ENCODE data around the gene DAPK1.

Gene DAPK1

DNA sequence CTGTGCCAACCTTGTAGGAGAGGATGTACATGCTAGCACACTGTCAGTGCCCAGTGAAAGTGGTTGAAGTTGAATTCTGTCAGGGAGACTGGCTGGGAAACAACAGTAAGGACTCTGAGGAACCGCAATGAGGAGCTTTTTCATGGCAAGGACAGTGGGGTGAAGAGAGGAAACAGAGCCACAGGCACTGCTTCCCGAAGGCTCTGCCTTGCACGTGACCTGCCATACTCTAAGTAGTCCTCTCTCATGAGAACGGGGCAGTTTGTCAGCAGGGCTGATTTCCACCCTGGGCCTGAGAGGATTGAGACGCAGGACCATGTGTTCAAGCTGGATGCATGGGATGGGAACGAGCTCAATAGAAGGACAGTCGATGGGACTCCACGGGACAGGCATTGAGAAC, 121.7 kb downstream of the DAPK1 start:
- in situ Hi-C loops (cut with HindIII; ENCODE audit: low sequenced_read_pairs): no loop called here
- DNase-seq (ENCODE audit: low read depth): no peak

DNA sequence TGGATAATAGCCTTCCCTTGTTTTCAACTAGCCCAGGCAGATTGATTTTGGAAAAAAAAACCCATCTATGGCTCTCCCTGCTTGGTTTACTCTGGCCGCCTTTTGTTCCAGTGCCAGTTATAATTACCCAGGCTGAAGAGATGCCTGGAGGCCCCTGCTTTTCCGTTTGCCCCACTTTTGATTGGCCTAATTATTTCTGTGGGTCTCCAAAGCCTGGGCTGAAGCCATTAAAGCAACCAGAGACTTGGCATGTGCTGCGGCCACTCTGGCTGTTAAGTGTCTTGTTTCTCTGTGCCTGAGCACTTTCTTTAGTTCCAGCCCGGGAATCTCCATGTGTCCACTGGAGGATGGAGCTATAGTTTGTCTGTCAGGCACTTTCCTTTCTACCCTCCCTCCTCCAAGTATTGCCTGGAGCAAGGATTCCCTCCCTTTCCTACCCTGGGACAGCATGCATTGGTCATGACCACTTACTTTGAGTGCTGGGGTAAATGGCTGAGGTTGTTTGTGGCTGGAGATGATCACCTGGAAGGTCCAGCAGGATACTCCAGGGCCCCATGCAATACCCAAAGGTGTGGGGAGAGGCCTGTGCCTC, 123.2 kb downstream of the DAPK1 start:
- in situ Hi-C loops (cut with HindIII; ENCODE audit: low sequenced_read_pairs): no loop called here
- no peak overlapping the region for H3K4me3 ChIP-seq (ENCODE audit: low read depth, low read length)
- TF ChIP-seq, protein P1, sequence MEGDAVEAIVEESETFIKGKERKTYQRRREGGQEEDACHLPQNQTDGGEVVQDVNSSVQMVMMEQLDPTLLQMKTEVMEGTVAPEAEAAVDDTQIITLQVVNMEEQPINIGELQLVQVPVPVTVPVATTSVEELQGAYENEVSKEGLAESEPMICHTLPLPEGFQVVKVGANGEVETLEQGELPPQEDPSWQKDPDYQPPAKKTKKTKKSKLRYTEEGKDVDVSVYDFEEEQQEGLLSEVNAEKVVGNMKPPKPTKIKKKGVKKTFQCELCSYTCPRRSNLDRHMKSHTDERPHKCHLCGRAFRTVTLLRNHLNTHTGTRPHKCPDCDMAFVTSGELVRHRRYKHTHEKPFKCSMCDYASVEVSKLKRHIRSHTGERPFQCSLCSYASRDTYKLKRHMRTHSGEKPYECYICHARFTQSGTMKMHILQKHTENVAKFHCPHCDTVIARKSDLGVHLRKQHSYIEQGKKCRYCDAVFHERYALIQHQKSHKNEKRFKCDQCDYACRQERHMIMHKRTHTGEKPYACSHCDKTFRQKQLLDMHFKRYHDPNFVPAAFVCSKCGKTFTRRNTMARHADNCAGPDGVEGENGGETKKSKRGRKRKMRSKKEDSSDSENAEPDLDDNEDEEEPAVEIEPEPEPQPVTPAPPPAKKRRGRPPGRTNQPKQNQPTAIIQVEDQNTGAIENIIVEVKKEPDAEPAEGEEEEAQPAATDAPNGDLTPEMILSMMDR (IDR thresholded peaks at IDR 0.05; ENCODE audit: low read depth, low read length, missing control alignments): no peak
- no peak for DNase-seq (ENCODE audit: low read depth)

More for the DNA sequence above, 121.7 kb downstream of the DAPK1 start:
- H3K4me3 ChIP-seq (ENCODE audit: low read depth, low read length): no peak overlapping the region
- TF ChIP-seq, protein P1 (IDR thresholded peaks at IDR 0.05; ENCODE audit: low read depth, low read length, missing control alignments): no peak

DNA sequence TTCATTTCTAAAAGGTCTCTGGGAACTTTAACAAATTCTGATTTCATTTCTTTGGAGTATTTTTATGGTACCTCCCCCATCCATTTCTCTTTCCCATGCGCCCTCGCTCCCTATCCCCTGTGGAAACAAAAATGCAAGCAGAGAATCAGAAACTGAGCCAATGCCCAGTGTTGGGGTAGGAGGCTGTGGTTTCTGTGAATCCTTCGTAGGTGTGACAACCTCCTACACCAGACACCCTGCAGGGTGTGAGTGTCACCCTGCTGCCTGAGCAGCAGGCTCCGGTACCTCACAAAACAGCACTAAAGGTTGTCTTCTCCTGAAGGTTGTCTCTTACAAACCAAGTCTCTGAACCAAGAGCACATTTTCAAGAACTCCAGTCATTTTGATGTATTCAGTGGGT, 124.4 kb downstream of the DAPK1 start:
- H3K4me3 ChIP-seq (ENCODE audit: low read depth, low read length): no peak overlapping the region
- DNase-seq (ENCODE audit: low read depth): no peak
- in situ Hi-C loops (cut with HindIII; ENCODE audit: low sequenced_read_pairs): no loop called here
- TF ChIP-seq, protein P1 (IDR thresholded peaks at IDR 0.05; ENCODE audit: low read depth, low read length, missing control alignments): no peak

DNA sequence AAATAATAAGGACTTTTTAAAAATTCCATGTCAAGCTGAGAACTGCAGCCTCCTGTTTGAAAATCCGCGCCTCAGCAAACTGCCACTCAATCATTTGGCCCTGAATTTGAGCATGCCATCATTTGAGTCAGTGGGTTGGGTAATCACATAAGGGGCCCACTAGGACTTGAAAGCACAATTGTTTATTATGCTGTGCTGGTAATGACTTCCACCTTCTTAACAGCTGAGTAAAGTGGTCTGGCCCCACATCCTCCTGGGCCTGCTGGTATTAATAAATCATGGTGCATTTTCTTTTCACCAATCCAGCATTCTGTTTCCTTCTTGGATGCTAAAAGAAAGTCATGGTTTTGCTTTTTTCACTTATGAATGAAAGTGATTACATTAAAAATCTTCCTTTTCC, 125.3 kb downstream of the DAPK1 start:
- in situ Hi-C loops (cut with HindIII; ENCODE audit: low sequenced_read_pairs): no loop called here
- TF ChIP-seq, protein P1 (IDR thresholded peaks at IDR 0.05; ENCODE audit: low read depth, low read length, missing control alignments): no peak
- DNase-seq (ENCODE audit: low read depth): no peak
- H3K4me3 ChIP-seq (ENCODE audit: low read depth, low read length): no peak overlapping the region

DNA sequence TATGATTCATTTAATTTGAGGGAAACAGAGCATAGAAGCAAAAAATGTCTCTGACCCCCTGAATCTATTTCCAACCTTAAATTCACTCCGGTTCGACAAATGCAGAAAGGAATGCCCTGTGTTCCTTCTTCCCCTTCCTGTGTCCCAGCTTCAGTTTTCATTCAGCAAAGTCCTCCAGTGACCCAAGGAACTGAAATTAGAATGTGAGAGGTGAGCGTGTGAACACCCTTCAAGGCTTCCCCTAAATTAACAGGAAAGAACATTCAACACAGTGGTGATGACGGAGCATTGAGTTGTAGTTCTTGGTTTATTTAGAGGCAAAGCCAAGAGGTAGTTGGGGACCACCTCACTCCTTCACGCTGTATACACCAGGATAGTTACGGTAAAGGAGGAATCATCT, 130.7 kb downstream of the DAPK1 start:
- in situ Hi-C loops (cut with HindIII; ENCODE audit: low sequenced_read_pairs): no loop called here
- TF ChIP-seq, protein P1 (IDR thresholded peaks at IDR 0.05; ENCODE audit: low read depth, low read length, missing control alignments): no peak
- no peak overlapping the region for H3K4me3 ChIP-seq (ENCODE audit: low read depth, low read length)
- DNase-seq (ENCODE audit: low read depth): no peak

DNA sequence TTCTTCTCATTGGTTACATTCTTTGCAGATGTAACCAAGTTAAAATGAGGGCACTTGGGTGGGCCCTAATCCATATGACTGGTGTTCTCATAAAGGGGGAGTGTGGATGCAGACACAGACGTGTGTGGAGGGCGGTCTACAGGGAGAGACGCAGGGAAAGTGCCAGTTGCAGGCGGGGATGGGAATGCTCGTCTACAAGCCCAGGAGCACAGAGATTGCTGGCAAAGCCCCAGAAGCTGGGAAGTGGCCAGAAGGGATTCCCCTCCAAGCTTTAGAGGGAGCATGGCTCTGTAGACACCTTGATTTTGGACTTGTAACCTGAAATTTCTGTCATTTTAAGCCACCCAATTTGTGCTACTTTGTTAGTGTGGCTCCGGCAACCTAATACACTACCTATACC, 131.4 kb downstream of the DAPK1 start:
- in situ Hi-C loops (cut with HindIII; ENCODE audit: low sequenced_read_pairs): no loop called here
- TF ChIP-seq, protein P1 (IDR thresholded peaks at IDR 0.05; ENCODE audit: low read depth, low read length, missing control alignments): no peak

More for the DNA sequence above, 131.4 kb downstream of the DAPK1 start:
- no peak overlapping the region for H3K4me3 ChIP-seq (ENCODE audit: low read depth, low read length)
- no peak for DNase-seq (ENCODE audit: low read depth)
